SIG-M5 (cell line): ENCODE measurements around the gene ITGAL.
A peak's percentile ranks its signal among the peaks of the same experiment; 100 is the strongest.

Experiments used
- DNase-seq: peaks from one replicate; lab custom pipeline; 2025; lab: John Stamatoyannopoulos, UW

Gene ITGAL

GRCh38 chr16:30541502-30542329 lies 69.2 kb downstream of the ITGAL start:
- DNase-seq = no peak

GRCh38 chr16:30543067-30543466 lies 70.5 kb downstream of the ITGAL start:
- no peak for DNase-seq

- no peak for DNase-seq
Observed at GRCh38 chr16:30546115-30546514, 73.6 kb downstream of the ITGAL start.

- no peak for DNase-seq
Observed at GRCh38 chr16:30548416-30549253, 76.1 kb downstream of the ITGAL start.

- no peak for DNase-seq
Observed at GRCh38 chr16:30551781-30552180, 79.2 kb downstream of the ITGAL start.

- no peak for DNase-seq
Observed at GRCh38 chr16:30552956-30553355, 80.4 kb downstream of the ITGAL start.

GRCh38 chr16:30553393-30553899 lies 80.9 kb downstream of the ITGAL start:
- no peak for DNase-seq

- no peak for DNase-seq
Observed at GRCh38 chr16:30554557-30555314, 82.2 kb downstream of the ITGAL start.

- no peak for DNase-seq
Observed at GRCh38 chr16:30555315-30556124, 83.0 kb downstream of the ITGAL start.

- DNase-seq = no peak
Observed at GRCh38 chr16:30556125-30556473, 83.6 kb downstream of the ITGAL start.

GRCh38 chr16:30557707-30557956 lies 85.1 kb downstream of the ITGAL start:
- DNase-seq = no peak

GRCh38 chr16:30557957-30558788 lies 85.6 kb downstream of the ITGAL start, which contains the start of gene ZNF764:
Gene ZNF764, minus strand, starts transcription at chr16:30558374. Its CDS starts 192 bp downstream, at chr16:30558182.
- DNase-seq = peak; percentile 74

- DNase-seq = no peak
Observed at GRCh38 chr16:30558789-30559377, 86.3 kb downstream of the ITGAL start.

- DNase-seq = no peak
Observed at GRCh38 chr16:30559690-30560089, 87.1 kb downstream of the ITGAL start.

- no peak for DNase-seq
Observed at GRCh38 chr16:30561089-30561816, 88.7 kb downstream of the ITGAL start.

- no peak for DNase-seq
Observed at GRCh38 chr16:30562021-30562420, 89.5 kb downstream of the ITGAL start.

GRCh38 chr16:30565526-30565925 lies 93.0 kb downstream of the ITGAL start:
- no peak for DNase-seq

- DNase-seq = no peak
Observed at GRCh38 chr16:30565984-30566383, 93.4 kb downstream of the ITGAL start.

- no peak for DNase-seq
Observed at GRCh38 chr16:30566531-30566930, 94.0 kb downstream of the ITGAL start.
